Measurements from ENCODE around the gene SHROOM2.

Gene SHROOM2

DNA sequence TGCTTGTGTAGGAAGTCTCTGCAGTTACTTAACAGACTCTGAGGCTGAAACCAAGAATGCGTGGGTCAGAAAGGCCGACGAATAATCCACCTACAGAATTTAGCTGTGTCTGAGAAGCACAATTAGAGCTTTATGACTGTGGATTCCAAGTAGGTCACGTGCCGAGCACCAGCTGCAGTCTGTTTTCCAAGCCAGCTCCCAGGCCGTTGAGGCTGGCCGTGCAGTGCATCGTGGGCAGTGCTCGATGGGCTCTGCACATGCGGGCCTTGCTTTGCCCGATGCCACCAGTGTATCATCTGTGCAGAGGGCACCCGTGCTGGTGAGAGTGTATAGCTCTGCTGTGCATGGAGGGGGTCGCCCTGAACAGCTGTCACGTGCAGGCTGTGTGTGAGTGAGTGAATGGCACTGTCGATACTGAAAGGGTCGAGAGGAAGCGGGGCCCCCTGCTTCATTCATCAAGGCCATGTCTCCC is 113.4 kb downstream of the SHROOM2 start:
- no peak for DNase-seq (ENCODE audit: low spot score)

DNA sequence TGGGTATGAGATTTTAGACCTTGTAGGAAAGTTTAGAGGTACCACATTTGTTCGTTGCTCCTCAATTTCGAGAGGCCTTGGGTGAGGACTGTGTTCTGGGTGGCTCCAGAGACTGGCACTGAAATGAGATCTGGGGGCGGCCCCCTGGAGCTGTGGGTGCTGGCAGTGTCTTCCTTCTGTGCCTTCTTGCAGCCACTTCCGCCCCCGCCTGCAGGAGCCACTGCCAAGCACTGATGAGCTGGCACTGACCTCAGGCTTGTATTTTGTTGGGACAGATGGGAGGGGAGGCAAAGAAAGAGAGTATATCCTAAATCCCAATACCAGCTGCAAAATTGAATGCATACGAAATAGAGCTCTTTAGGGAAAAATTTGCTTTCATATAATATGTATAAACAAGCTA is 116.4 kb downstream of the SHROOM2 start:
- DNase-seq (ENCODE audit: low spot score): no peak

DNA sequence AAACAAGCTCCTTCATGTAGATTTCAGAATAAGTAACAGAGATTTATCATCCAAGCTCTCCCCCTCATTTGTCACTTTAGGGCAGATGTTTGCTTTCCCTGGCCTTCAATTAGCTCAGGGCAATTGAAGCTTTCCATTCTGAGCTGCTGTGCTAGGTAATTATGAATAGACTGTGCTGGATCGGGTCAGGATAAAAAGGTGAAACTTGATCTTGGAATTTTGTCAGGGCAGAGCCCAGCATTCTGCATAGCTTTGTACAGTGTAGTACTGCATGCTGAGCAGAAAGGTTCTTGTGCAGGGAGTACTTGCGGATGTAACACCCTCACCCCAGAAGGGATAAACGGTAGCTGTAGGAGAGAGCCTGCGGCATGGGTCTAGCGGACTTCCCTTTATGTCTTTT is 116.9 kb downstream of the SHROOM2 start:
- DNase-seq (ENCODE audit: low spot score): no peak

DNA sequence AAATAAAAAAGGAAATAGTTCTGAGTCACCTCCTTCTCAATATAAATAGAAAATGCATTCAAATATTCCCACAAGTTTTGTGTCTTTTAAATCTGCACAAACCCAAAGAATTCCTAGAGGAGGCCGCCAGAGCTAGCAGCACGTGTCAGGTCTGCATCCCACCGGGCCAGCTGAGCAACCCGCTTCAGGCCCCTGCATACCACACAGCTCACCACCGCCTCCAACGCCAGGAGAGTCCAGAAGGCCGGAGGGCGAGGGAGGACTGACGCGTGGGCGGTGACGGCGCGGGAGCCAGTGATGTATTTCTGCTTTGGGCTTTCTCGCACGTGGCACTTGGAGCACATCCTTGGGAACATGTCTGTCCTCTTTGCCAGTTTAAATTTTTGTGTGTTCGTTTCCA is 119.1 kb downstream of the SHROOM2 start:
- DNase-seq (ENCODE audit: low spot score): no peak

DNA sequence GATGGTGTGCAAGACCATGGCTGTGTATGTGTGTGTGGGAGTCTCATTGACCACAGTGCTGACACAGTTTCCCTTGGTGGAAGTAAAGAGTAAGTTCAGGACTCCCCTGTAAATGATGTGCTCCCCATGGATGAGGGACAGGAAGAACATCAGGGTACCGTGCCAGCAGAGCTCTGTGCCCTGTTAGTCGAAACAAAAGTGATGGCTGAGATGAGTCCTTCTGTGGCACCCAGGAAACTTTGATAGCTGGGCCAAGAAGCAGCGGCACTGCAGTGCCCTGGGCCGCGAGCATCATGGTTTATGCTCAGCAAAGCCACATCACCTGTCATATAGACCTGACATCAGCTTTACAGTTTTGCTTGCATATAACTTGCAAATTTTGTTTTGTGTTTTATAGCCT is 119.5 kb downstream of the SHROOM2 start:
- DNase-seq (ENCODE audit: low spot score): no peak

DNA sequence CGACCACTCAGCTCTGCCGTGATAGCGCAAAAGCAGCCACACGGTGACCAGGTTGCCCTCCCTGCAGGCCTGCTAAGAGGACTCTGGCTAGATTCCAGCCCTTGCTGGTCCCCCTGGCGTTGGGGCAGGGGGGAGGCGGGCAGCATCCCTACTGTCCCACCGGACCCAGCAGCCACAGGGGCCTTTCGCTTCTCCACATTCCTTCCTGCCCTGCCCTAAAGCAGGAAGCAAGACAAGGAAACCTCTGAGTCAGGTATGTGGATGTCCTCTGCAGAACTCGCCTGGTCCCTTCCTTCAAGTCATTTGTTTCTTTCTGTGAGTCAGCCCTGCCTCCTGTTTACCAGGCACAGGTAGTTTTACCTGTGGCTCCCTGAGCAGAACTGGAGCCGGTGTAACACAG is 120.7 kb downstream of the SHROOM2 start:
- DNase-seq (ENCODE audit: low spot score): no peak

DNA sequence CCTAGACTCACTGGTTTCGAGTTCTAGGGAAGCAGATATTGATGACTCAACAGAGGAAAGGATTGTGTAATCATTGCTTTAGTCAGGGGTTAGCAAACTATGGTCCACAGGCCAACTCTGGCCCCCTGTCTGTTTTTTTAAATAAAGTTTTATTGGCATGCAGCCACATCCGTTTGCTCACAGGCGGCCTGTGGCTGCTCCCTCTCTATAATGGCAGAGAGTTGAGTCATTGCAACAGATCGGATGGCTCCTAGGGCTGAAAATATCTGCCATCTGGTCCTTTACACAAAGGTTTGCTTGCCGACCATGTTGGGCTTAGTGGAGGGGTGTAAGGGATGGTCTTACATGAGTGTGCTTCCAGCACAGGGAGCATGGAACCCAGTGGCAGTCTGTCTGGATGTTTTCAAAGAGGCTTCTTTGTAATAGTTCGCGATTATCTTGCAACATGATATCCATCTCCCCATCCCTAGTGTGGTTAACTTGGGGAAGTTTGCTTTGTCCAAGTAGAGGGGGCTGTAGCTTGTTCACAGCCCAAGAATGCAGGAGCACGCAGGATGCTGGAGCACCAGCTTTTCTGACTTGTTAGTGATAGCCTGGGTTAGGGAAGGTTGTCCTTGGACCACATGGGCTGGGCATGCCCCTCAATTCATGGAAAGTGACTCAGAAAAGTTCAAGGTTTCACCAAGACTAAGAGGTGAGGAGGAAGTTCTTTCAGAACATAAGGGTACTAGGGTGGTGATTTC is 121.6 kb downstream of the SHROOM2 start:
- no peak for DNase-seq (ENCODE audit: low spot score)

DNA sequence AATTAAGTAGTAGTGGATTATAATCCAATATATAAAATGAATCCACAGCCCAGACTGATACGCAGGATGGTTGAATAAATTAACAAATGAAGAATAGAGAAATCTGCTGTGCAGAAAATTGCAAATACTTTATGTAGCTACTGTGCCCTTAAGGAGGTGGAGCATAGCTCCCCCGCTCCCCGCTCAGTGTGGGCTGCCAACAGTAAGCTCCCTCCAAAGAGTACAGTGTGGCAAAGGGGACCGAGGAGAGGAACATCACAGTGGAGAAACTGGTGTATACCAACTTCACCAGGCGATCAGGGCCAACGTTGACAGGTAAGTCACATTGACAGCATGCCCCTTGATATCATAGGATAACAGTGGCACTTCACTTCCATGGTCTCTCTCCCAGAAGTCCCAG is 123.0 kb downstream of the SHROOM2 start:
- no peak for DNase-seq (ENCODE audit: low spot score)

DNA sequence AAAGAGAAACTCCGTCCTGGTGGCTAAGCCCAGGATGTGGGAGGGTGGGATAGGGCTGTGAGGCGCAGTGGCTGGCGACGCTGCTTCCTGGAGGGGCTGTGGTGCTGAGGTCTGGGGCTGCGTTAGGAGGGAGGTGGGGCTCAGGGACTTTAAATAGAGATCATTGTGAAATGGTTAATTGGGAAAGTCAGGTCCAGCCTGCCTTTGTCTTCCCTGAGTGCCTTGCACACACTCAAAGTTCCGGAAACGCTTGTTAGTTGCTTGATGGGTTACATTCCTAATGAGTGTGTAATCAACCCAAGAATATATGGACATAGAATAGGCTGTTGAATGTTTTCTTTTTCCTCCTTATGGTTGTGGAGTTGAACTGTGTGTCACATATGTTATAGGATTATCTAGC is 125.3 kb downstream of the SHROOM2 start:
- DNase-seq (ENCODE audit: low spot score): no peak

DNA sequence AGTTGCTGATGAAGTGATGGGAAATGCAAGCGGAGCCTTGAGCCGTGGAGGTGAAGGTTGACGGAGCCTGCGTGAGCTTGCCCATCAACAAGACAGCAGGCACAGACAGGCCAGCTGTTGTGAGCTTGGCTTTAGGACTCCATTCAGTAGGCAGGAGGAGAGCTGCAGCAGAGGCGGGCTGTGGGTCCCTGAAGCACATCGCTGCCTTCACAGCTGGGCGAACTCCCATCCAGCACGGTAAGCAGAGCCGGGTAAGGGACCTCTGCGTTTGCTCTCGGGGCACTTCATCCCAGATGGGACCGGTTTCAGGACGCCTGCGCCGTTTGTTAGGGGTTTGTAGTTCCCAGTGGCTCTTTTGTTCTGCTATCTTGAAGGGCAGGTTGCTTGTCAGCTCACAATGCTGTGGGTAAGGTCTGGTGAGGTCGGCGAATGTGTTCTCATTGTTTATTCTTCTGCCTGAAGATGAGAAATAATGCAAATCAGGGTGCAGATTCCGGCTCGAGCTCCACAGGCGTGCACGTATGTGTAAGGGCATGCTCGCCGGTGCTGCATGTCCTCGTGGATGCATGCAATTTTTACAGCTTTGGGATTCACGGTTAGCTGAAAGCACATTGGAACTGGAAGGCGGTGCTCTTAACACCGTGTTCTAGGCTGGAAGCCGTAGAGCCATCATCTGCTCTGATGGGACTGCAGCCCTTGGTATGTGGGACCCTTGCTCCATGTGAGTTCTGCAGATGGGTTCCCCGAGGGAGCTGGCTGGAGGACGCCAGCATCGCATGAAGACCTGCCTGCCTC is 126.3 kb downstream of the SHROOM2 start:
- DNase-seq (ENCODE audit: low spot score): no peak

DNA sequence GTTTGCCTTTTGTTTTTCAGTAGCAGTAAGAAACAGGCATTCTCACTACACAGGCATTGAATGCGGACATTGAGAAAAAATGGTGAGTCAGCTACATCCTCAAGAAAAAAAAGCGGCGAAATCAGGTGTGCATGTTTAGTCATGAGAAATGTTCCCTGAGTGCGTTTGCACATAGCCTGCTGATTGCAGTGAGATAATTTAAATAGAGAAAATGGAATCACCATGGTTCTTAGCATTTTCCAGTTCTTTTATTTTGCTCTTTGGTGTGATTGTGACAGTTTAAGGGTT is 126.9 kb downstream of the SHROOM2 start:
- DNase-seq (ENCODE audit: low spot score): no peak

DNA sequence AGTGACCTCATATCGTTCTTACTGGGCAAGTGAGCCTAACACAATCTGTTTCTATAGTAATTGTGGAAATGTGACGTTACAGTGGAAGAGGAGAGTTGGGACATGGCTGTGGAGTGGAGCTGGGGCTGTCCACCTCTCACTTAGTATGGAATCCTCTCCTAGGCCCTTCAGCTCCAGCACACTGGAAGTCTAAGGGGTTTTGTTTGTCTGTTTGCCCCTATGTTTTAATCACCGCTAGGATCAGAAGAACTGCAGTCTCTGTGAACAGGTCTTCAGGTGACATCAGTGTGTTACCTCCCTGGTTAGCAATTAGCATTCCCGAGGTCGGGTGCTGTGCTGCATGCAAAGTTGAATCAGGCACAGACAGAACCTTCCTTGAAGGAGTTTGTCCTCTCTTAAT is 131.6 kb downstream of the SHROOM2 start:
- no peak for DNase-seq (ENCODE audit: low spot score)

DNA sequence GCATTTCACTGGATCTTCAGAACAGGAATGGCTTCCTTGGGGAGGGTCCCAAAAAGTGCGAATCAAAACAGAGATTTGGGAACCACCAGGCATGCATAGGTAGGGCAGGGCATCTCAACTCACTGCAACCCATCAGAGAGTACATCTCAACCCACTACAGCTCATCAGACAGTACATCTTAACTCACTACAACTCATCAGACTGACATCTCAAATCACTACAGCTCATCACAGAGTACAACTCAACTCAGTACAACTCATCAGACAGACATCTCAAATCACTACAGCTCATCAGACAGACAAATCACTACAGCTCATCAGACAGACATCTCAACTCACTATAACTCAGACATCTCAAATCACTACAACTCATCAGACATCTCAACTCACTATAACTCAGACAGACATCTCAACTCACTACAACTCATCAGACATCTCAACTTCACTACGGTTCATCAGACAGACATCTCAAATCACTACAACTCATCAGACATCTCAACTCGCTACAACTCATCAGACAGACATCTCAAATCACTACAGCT is 133.5 kb downstream of the SHROOM2 start:
- DNase-seq (ENCODE audit: low spot score): no peak

DNA sequence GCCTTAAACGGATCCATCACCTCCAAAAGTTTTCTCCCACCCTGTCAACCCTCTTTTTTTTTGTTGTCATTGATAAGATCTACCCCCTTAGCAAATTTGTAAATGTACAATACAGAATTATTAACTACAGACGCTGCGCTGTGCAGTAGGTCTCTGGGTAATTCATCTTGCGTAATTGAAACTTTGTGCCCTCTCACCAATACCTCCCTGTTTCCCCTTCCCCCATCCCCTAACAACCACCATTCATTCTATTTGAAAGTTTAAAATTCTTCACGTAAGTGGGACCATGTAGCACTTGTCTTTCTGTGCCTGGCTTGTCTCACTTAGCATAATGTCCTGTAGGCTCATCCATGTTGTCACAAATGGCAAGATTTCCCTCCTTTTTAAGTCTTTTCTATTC is 135.2 kb downstream of the SHROOM2 start:
- no peak for DNase-seq (ENCODE audit: low spot score)

DNA sequence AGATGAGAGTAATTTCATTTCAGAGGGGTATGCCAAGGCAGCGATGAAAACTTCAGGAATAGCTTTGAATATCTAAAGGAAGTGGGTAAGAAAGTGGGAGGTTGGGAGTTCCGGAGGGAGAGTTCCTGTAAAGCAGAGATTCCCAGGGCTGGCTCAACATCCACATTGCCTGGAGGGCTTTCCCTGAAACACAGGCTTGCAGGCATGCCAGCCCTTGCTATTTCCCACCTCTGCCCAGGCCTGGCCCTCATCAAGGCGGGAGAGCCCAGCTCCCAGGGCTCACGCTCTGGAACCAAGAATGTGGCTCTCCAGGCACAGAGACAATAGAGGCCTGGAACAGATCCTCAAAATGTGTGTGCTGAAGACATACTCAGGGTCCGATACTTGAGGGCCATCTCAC is 137.1 kb downstream of the SHROOM2 start:
- DNase-seq (ENCODE audit: low spot score): no peak

DNA sequence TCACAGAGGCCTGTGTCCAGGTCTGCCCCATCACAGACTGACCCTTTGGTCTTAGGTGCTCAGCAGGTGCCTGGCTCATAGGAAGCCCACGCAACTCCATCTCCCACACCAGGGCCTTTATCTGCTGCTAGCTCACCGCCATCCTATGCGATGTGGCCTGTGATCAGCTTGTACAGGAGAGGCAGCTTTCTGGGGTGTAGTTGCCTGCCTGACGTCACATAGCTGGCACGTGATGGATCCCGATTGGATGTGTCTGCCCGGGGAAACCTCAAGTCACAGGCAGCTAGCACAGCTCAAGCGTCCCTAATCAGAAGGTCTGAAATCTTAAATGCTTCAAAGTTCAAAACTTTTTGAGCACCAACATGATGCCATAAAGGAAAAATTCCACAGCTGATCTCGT is 139.8 kb downstream of the SHROOM2 start:
- no peak for DNase-seq (ENCODE audit: low spot score)

DNA sequence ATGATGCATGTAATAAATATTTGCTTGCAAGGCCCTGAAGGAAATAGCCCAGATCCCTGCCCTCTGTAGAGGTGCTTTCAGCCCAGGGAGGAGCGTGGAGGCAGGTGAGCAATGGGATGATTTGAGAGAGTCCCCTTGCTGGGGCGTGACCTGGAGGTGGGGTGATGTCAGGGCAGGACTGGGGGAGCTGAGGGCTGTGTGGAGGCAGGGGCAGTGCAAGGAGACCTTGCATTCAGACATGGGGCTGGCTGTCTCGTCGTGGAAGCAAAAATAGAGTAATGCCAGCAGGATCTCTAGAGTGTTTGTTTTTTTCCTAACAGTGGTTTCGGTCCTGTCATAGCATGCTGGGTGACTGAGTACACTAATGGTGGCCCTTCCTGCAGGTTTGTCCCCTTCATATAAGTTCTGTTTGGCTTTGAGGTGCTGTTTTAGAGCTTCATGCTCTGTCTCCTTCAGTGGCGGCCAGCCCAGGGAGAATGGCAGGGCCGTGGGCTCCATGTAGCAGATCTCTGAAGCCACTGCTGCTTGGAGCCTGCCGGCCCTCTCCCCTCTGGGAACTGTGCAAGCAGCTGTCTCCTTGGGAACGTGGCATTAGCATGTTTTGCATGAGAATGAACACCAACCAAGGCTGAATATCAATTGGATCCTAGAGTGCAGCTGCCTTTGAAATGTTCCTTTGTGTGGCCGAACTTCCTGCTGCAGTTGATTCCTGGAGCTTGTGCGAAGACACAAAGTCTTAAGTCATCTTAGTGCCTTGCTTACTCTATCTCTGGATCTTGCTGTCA is 141.7 kb downstream of the SHROOM2 start:
- no peak for DNase-seq (ENCODE audit: low spot score)

DNA sequence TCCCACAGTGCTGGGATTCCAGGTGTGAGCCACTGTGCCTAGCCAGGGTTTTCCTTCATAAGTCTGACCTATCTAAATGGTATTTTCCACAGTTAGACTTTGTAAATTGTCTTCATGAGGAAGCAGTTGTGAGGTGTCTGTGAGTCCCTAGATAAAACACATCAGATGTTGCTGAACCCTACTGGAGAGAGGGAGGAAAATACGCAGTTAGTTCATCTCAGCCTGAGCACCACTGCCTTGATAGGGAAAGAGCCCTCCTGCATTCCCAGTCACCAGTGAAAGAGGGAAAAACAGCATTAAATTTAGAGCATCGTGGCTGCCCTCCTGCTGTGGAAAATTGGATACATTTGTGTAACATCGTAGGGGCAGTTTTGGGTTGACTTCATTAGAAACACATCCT is 149.2 kb downstream of the SHROOM2 start:
- no peak for DNase-seq (ENCODE audit: low spot score)

DNA sequence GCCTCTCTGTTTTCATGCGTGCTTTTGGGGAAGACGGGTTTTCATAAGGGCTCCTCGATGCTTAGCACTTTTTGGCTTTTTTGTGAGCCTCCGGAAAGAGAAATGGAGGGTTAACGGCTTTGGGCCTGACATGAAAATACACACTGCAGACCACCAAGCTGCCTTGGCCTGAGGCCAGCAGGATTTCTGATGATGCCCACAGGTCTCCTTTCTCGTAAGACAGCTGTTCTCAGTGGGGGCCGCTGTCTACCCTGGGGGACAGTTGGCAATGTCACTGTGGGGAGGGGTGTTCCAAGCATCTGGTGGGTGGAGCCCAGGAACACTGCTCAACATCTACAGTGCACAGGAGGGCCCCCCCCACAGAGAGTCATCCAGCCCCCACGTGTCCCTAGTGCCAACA is 151.5 kb downstream of the SHROOM2 start:
- DNase-seq (ENCODE audit: low spot score): no peak

DNA sequence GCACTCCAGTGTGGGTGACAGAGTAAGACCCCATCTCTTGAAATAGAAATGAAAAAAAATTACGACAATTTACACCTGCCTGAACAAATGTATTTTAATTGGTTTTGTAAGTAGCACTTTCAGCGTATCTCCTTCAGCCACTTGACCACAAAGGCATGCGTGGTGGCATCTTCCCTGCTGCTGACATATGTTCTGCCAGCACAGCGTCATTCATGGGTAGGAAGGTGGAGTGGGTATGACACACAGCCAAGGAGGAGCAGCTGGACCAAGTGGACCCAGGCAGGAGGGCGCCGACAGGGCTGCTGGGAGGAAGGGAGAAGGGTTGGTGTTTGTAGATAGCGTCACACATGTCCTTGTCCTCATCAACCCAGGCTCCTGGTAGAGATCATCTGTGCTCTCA is 152.3 kb downstream of the SHROOM2 start:
- DNase-seq (ENCODE audit: low spot score): no peak

DNA sequence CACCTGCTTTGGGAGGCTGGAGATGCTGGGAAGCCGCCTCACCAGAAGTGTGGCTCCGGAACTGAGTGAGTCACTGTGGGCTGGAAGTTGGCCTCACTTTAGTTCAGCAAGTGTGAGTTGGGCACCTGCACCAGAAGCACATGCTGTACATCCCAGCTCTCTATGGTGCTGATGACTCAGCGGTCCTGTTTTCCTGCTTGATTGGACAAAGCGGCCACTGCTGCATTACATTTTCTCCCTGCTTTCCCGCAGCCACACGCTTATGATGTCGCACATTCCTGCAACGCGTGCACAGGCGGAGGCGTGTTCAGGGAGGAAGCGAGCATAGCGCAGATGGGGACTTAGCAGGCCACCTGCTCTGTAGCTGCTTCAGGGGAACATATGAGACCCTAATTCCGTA is 154.2 kb downstream of the SHROOM2 start:
- DNase-seq (ENCODE audit: low spot score): no peak

DNA sequence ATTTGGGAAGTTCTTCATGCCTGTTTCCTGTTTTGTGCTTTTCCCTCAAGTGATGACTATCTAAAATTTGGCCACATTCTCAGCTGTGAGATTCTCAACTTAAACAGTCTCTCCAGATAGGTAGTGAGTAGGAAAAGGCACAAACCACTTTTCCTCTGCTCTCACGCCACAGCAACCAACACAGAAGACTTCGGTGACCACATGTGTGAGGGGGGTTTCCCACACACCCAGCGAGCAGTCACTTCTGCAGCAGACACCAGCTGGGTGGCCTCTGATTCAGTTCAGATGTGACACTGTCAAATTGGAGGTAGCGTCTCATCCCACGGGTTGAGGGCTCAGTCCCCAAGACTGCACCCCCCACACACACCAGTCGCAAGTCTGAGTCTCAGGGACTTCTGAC is 155.9 kb downstream of the SHROOM2 start:
- DNase-seq (ENCODE audit: low spot score): peak; percentile 7

DNA sequence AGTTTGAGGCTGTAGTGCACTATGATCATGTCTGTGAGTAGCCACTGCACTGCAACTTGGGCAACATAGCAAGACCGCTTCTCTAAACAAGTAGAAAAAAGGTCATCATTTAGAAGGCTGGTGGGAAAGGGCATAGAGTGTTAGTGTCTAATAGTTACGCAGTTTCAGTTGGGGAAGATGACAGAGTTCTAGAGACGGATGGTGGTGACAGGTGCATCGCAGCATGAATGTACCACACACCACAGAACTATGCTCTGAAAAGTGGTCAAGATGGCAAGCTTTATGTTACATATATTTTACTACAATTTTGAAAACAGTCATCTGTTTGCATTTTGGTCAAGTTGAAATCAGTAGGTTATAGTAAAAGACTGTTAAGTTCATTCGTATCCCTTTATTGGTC is 157.2 kb downstream of the SHROOM2 start:
- no peak for DNase-seq (ENCODE audit: low spot score)

Data from NAMALWA (cell line).